AG04450 (cell line): ENCODE results near the gene MSI2. TPM values are rescaled to one million over a fixed set of nuclear protein-coding genes. Genes with fewer than 3 reads are reported as not detected.

Experiments
- CTCF ChIA-PET: fragments of 300-600, 350-600 bp; formaldehyde crosslinking; extraction: SDS; loops from one replicate; lab custom pipeline; 2022; ENCODE audit warnings: antibody characterized with exemption, inconsistent platforms; lab: Charles Lee
- POLR2A ChIA-PET: fragments of 350-600 bp; formaldehyde crosslinking; extraction: SDS; loops from one replicate; lab custom pipeline; 2021; ENCODE audit warnings: antibody characterized with exemption, inconsistent platforms; lab: Yijun Ruan, JAX
- DNase-seq: peaks from one replicate; pipeline ENCODE4 v3.0.0-alpha.2; 2011; ENCODE audit warnings: low read depth, low spot score
- H3K27ac ChIP-seq: one replicate; pipeline ENCODE4 v1.5.1; 2012; ENCODE audit warnings: low read depth, low read length, control low read depth
- H3K27me3 ChIP-seq: one replicate; pipeline ENCODE4 v1.6.0; 2012; ENCODE audit warnings: low read length; ENCODE audit not compliant: control insufficient read depth, insufficient read depth
- H3K4me3 ChIP-seq: 2 replicates; pipeline ENCODE4 v1.5.1; 2011; ENCODE audit warnings: mild to moderate bottlenecking, low read depth, low read length, control low read depth
- H3K9me3 ChIP-seq: 2 replicates; pipeline ENCODE4 v1.5.1; 2012; ENCODE audit warnings: low read length; ENCODE audit not compliant: control insufficient read depth, insufficient read depth
- CTCF ChIP-seq: IDR thresholded peaks from 2 replicates; pipeline ENCODE4 v1.5.1; 2011; ENCODE audit warnings: low read depth, low read length, control low read depth, inconsistent platforms
- polyA plus RNA-seq: library from polyadenylated mRNA; depleted of rRNA; stranded (reverse); fragments of >200 nt; gene quantifications from 2 replicates; pipeline ENCODE4 v1.2.3, GENCODE V29; 2011

The MSI2 gene
- polyA plus RNA-seq, 1 experiment = 26.2 TPM

- Histone ChIP-seq H3K4me3 (no peak overlapping the region), H3K27me3 (no peaks in the 10 kb centered on the region), H3K9me3 (no peaks in the 10 kb centered on the region; the same call in 1 of the 2 replicates), H3K27ac (no peak overlapping the region)
- no peak for TF ChIP-seq CTCF
- POLR2A ChIA-PET = no interaction called here
- CTCF ChIA-PET = interaction anchor here (0.5 kb wide), 1 partner anchor 66 kb away, joined by 3 read pairs; no protein-coding TSS in a partner anchor
- no peak for DNase-seq
These were observed 392.9 kb downstream of the MSI2 start for GRCh38 chr17:57649191-57649590.

- CTCF ChIA-PET = interaction anchor here (0.5 to 2.3 kb wide), 4 partner anchors 22 to 406 kb away, joined by 3 to 8 read pairs (median 6); no protein-coding TSS in a partner anchor
- Histone ChIP-seq H3K27me3 (no peaks in the 10 kb centered on the region), H3K27ac (no peak overlapping the region), H3K9me3 (no peaks in the 10 kb centered on the region; the same call in 1 of the 2 replicates), H3K4me3 (no peak overlapping the region)
- DNase-seq = no peak
- POLR2A ChIA-PET = no interaction called here
- TF ChIP-seq CTCF = no peak
These were observed 393.6 kb downstream of the MSI2 start for GRCh38 chr17:57649731-57650484.

GRCh38 chr17:57650548-57650947, 394.2 kb downstream of the MSI2 start:
- ChIA-PET CTCF (interaction anchor here (0.8 to 2.3 kb wide), 4 partner anchors 19 to 406 kb away, joined by 3 to 8 read pairs (median 6); no protein-coding TSS in a partner anchor), POLR2A (no interaction called here)
- Histone ChIP-seq H3K9me3 (no peaks in the 10 kb centered on the region; the same call in 1 of the 2 replicates), H3K4me3 (no peak overlapping the region), H3K27me3 (no peaks in the 10 kb centered on the region), H3K27ac (no peak overlapping the region)
- TF ChIP-seq CTCF = no peak
- no peak for DNase-seq

GRCh38 chr17:57651451-57651850, 395.1 kb downstream of the MSI2 start:
- DNase-seq = no peak
- TF ChIP-seq CTCF = no peak
- no peaks in the 10 kb centered on the region; the same call in 1 of the 2 replicates for H3K9me3 ChIP-seq
- H3K27me3 ChIP-seq = no peaks in the 10 kb centered on the region
- H3K27ac ChIP-seq = no peak overlapping the region
- POLR2A ChIA-PET = no interaction called here
- no peak overlapping the region for H3K4me3 ChIP-seq
- CTCF ChIA-PET = interaction anchor here (0.6 to 2.3 kb wide), 5 partner anchors 19 to 407 kb away, joined by 3 to 10 read pairs (median 7); no protein-coding TSS in a partner anchor

- ChIA-PET CTCF (interaction anchor here (0.6 to 2.3 kb wide), 3 partner anchors 54 to 408 kb away, joined by 5 to 10 read pairs (median 7); no protein-coding TSS in a partner anchor), POLR2A (no interaction called here)
- H3K27ac ChIP-seq = no peak overlapping the region
- TF ChIP-seq CTCF = no peak
- no peaks in the 10 kb centered on the region; the same call in 1 of the 2 replicates for H3K9me3 ChIP-seq
- no peak overlapping the region for H3K4me3 ChIP-seq
- no peak for DNase-seq
- H3K27me3 ChIP-seq = no peaks in the 10 kb centered on the region
These were observed 395.7 kb downstream of the MSI2 start for GRCh38 chr17:57651996-57652395.
